Measurements from ENCODE around the gene GLTP.

GLTP gene

DNA sequence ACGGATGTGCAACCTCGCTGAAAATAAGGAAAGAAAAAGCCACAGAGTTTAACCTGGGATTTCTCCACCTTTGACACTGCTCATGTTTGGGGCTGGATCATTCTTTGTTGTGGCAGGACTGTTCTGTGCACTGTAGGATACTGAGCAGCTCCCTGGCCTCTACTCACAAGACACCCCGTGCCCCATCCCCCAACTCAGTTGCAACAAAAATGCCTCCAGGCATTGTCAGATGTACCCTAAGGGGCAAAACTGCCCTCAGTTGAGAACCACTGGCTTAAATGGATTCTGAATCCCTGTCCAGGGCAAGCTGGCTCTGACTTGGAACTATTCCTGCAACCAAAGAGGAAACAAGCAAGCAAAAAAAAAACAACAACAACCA lies 2.1 kb downstream of the GLTP start:
- H3K36me3 ChIP-seq (ENCODE audit: low read length) = no peaks in the 10 kb centered on the region
- no peaks in the 10 kb centered on the region for H4K20me1 ChIP-seq (ENCODE audit: low read depth, low read length)
- no peak for TF ChIP-seq EZH2phosphoT487 (conservative IDR thresholded peaks at IDR 0.05; ENCODE audit: low read length)
- no peak for TF ChIP-seq CTCF (IDR thresholded peaks at IDR 0.05; ENCODE audit: insufficient read depth, low read length, poor library complexity, severe bottlenecking)
- H3K79me2 ChIP-seq (ENCODE audit: insufficient read depth, low read length) = no peaks in the 10 kb centered on the region
- no peaks in the 10 kb centered on the region for H3K9me3 ChIP-seq (ENCODE audit: insufficient read depth, low read length)
- no peak overlapping the region for H3K27ac ChIP-seq (ENCODE audit: low read depth, low read length)
- no peak overlapping the region for H2AFZ ChIP-seq (ENCODE audit: low read depth, low read length, severe bottlenecking)
- no peak overlapping the region for H3K4me2 ChIP-seq (ENCODE audit: low read depth, low read length, poor library complexity, severe bottlenecking)
- no peak overlapping the region for H3K4me3 ChIP-seq (ENCODE audit: insufficient read depth, low read length, poor library complexity, severe bottlenecking)
- H3F3A ChIP-seq (ENCODE audit: insufficient read depth) = no peaks in the 10 kb centered on the region
- no peaks in the 10 kb centered on the region for H3K9me2 ChIP-seq (replicated peaks; ENCODE audit: insufficient read depth, low read length)
- no peaks in the 10 kb centered on the region for H3K27me3 ChIP-seq (ENCODE audit: low read length)
- H3K9ac ChIP-seq (ENCODE audit: low read length) = no peak overlapping the region

DNA sequence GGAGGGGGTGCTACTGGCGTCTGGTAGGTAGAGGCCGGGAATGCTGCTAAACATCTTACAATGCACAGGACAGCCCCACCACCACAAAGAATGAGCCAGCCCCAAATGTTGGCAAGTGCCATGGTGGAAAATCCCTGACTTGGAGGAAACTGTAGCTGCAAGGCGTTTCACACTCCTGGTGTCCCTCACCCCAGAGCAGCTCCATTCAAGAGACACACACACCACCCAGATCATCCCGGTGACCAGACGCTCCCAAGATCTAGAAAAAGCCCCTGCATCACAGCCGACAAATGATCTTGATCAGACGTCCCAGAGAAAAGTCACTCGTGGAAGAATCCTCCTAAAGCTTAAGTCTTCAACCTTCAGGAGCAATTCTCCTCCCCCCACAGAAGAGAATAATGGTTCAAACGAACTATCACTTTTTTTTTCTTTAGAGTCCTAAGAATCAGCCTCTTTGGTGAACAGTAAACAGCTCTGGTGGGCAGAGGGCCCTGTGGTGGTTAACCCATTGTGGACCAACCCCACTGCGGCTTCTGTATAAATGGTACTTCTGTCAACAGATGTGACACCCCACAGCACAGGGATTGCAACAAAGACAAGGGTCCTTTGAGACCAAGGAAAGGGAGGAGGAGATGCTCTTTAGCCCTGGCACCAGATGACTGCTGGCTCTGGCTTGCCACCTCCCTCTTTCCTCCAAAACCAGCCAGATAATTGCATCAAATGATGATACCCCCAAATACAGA lies 2.7 kb downstream of the GLTP start:
- no peaks in the 10 kb centered on the region for H3K36me3 ChIP-seq (ENCODE audit: low read length)
- H3K9ac ChIP-seq (ENCODE audit: low read length) = no peak overlapping the region
- H3K9me2 ChIP-seq (replicated peaks; ENCODE audit: insufficient read depth, low read length) = no peaks in the 10 kb centered on the region
- H3K27me3 ChIP-seq (ENCODE audit: low read length) = no peaks in the 10 kb centered on the region
- no peak overlapping the region for H3K4me2 ChIP-seq (ENCODE audit: low read depth, low read length, poor library complexity, severe bottlenecking)
- no peaks in the 10 kb centered on the region for H3F3A ChIP-seq (ENCODE audit: insufficient read depth)
- H3K27ac ChIP-seq (ENCODE audit: low read depth, low read length) = no peak overlapping the region
- no peak overlapping the region for H2AFZ ChIP-seq (ENCODE audit: low read depth, low read length, severe bottlenecking)
- no peak overlapping the region for H3K4me3 ChIP-seq (ENCODE audit: insufficient read depth, low read length, poor library complexity, severe bottlenecking)
- H4K20me1 ChIP-seq (ENCODE audit: low read depth, low read length) = no peaks in the 10 kb centered on the region
- no peaks in the 10 kb centered on the region for H3K9me3 ChIP-seq (ENCODE audit: insufficient read depth, low read length)
- TF ChIP-seq CTCF (IDR thresholded peaks at IDR 0.05; ENCODE audit: insufficient read depth, low read length, poor library complexity, severe bottlenecking) = no peak
- TF ChIP-seq EZH2phosphoT487 (conservative IDR thresholded peaks at IDR 0.05; ENCODE audit: low read length) = no peak
- H3K79me2 ChIP-seq (ENCODE audit: insufficient read depth, low read length) = no peaks in the 10 kb centered on the region

- Histone ChIP-seq H3K9ac (ENCODE audit: low read length) (no peak overlapping the region), H3K9me2 (replicated peaks; ENCODE audit: insufficient read depth, low read length) (no peaks in the 10 kb centered on the region), H4K20me1 (ENCODE audit: low read depth, low read length) (no peaks in the 10 kb centered on the region), H3K9me3 (ENCODE audit: insufficient read depth, low read length) (no peaks in the 10 kb centered on the region), H3K4me3 (ENCODE audit: insufficient read depth, low read length, poor library complexity, severe bottlenecking) (no peak overlapping the region), H2AFZ (ENCODE audit: low read depth, low read length, severe bottlenecking) (no peak overlapping the region), H3K36me3 (ENCODE audit: low read length) (no peaks in the 10 kb centered on the region), H3K79me2 (ENCODE audit: insufficient read depth, low read length) (no peaks in the 10 kb centered on the region), H3K27ac (ENCODE audit: low read depth, low read length) (no peak overlapping the region), H3F3A (ENCODE audit: insufficient read depth) (no peaks in the 10 kb centered on the region), H3K4me2 (ENCODE audit: low read depth, low read length, poor library complexity, severe bottlenecking) (no peak overlapping the region), H3K27me3 (ENCODE audit: low read length) (no peaks in the 10 kb centered on the region)
- no peak for TF ChIP-seq EZH2phosphoT487 (conservative IDR thresholded peaks at IDR 0.05; ENCODE audit: low read length)
Observed at GRCh38 chr12:109876406-109876805, 3.9 kb downstream of the GLTP start.

DNA sequence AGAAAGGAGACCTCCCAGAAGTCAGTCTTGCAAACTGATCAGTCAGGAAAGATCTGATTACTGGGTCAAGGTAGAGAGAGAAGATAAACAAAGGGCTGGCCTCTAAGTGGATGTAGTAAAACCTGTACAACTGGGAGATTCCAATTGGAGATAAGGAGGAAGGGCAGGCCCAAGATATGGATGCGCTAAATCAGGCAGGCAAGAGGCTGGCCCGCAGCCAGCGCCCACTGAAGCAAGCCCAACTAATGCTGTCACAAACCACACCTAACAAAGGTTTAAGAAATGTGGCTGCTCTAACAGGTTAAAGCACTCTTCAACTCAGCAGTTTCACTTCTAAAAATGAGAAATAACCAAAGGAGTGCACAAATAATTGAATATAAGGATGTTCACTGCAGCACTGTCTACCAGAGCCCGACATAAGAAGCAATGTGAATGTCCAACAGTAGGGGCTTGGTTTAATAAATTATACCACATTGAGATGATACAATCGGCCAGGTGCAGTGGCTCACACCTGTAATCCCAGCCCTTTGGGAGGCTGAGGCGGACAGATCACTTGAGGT lies 4.7 kb downstream of the GLTP start:
- no peaks in the 10 kb centered on the region for H3K9me3 ChIP-seq (ENCODE audit: insufficient read depth, low read length)
- no peak overlapping the region for H3K27ac ChIP-seq (ENCODE audit: low read depth, low read length)
- no peak overlapping the region for H3K4me2 ChIP-seq (ENCODE audit: low read depth, low read length, poor library complexity, severe bottlenecking)
- no peaks in the 10 kb centered on the region for H3K36me3 ChIP-seq (ENCODE audit: low read length)
- H3F3A ChIP-seq (ENCODE audit: insufficient read depth) = no peaks in the 10 kb centered on the region
- TF ChIP-seq EZH2phosphoT487 (conservative IDR thresholded peaks at IDR 0.05; ENCODE audit: low read length) (no peak), CTCF (IDR thresholded peaks at IDR 0.05; ENCODE audit: insufficient read depth, low read length, poor library complexity, severe bottlenecking) (no peak)
- H2AFZ ChIP-seq (ENCODE audit: low read depth, low read length, severe bottlenecking) = no peak overlapping the region
- no peak overlapping the region for H3K9ac ChIP-seq (ENCODE audit: low read length)
- no peaks in the 10 kb centered on the region for H4K20me1 ChIP-seq (ENCODE audit: low read depth, low read length)
- no peaks in the 10 kb centered on the region for H3K79me2 ChIP-seq (ENCODE audit: insufficient read depth, low read length)
- no peak overlapping the region for H3K4me3 ChIP-seq (ENCODE audit: insufficient read depth, low read length, poor library complexity, severe bottlenecking)
- H3K9me2 ChIP-seq (replicated peaks; ENCODE audit: insufficient read depth, low read length) = no peaks in the 10 kb centered on the region
- H3K27me3 ChIP-seq (ENCODE audit: low read length) = no peaks in the 10 kb centered on the region
